Uterus (tissue), 2 donors: ENCODE data around the gene SCUBE1.

ENCODE experiments used
- CTCF ChIP-seq, 4 experiments: fragments of 200-600 bp in 2 of 4; fragments of 450-650 bp in 2 of 4; sonication (generic) in 2 of 4; IDR thresholded peaks; one replicate each; pipeline ENCODE4 v1.5.1; 2016 to 2019; ENCODE audit warnings: antibody characterized with exemption in 4 of 4, mild to moderate bottlenecking in 2 of 4, moderate library complexity in 1 of 4
- POLR2A ChIP-seq, 2 donors: fragments of 450-650 bp; IDR thresholded peaks; one replicate each; pipeline ENCODE4 v1.6.1; 2016; ENCODE audit warnings: antibody characterized with exemption in 2 of 2, mild to moderate bottlenecking in 1 of 2, moderate library complexity in 1 of 2

- TF ChIP-seq POLR2A (IDR thresholded peaks at IDR 0.05) (no peak), CTCF (IDR thresholded peaks at IDR 0.05) (no peak)
These were observed 135.8 kb downstream of the SCUBE1 start for GRCh38 chr22:43207386-43207785.
